ENCODE results near the gene NLGN1. TPM values are rescaled to one million over a fixed set of nuclear protein-coding genes. Genes with fewer than 3 reads are reported as not detected.

NLGN1 gene
- total and polyA plus RNA-seq, 12 donors, result 0.13 to 3.7 (median 0.84) TPM

DNA sequence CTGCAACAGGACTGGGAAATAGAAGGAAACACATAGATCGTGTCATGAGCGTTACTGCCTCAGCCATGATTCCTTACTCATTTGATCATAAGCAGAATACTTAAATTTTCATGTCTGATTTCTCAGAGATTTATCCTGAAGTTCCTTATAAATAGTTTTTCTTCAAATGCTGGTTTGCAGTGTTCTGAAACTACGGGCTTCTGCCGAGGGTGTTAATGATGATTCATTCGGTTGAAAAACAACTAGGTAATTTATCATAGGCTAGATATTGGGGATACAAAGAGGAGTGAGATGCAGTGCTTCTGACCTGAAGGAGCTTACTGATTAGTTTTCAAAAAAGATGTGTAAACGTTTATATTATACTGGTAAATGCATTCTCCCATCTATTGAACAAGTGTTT is 428.9 kb downstream of the NLGN1 start:
- intact Hi-C loops (cut with DNase I), result no loop called here
- no peak for DNase-seq
- Histone ChIP-seq H3K4me3 (no peak overlapping the region), H3K9me3 (replicated peaks in 1 of 3) (no peaks in the 10 kb centered on the region), H3K4me1 (replicated peaks in 1 of 2) (no peaks in the 10 kb centered on the region), H3K27ac (no peak overlapping the region), H3K27me3 (no peaks in the 10 kb centered on the region), H3K36me3 (replicated peaks in 1 of 2) (no peaks in the 10 kb centered on the region)
- TF ChIP-seq, protein P1, sequence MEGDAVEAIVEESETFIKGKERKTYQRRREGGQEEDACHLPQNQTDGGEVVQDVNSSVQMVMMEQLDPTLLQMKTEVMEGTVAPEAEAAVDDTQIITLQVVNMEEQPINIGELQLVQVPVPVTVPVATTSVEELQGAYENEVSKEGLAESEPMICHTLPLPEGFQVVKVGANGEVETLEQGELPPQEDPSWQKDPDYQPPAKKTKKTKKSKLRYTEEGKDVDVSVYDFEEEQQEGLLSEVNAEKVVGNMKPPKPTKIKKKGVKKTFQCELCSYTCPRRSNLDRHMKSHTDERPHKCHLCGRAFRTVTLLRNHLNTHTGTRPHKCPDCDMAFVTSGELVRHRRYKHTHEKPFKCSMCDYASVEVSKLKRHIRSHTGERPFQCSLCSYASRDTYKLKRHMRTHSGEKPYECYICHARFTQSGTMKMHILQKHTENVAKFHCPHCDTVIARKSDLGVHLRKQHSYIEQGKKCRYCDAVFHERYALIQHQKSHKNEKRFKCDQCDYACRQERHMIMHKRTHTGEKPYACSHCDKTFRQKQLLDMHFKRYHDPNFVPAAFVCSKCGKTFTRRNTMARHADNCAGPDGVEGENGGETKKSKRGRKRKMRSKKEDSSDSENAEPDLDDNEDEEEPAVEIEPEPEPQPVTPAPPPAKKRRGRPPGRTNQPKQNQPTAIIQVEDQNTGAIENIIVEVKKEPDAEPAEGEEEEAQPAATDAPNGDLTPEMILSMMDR (IDR thresholded peaks at IDR 0.05), result no peak
- no peak for TF ChIP-seq POLR2A (IDR thresholded peaks at IDR 0.05)
- 49 to 56% (median 54%) methylated on average over 6 of the region's 6 CpGs for WGBS, 4 donors

DNA sequence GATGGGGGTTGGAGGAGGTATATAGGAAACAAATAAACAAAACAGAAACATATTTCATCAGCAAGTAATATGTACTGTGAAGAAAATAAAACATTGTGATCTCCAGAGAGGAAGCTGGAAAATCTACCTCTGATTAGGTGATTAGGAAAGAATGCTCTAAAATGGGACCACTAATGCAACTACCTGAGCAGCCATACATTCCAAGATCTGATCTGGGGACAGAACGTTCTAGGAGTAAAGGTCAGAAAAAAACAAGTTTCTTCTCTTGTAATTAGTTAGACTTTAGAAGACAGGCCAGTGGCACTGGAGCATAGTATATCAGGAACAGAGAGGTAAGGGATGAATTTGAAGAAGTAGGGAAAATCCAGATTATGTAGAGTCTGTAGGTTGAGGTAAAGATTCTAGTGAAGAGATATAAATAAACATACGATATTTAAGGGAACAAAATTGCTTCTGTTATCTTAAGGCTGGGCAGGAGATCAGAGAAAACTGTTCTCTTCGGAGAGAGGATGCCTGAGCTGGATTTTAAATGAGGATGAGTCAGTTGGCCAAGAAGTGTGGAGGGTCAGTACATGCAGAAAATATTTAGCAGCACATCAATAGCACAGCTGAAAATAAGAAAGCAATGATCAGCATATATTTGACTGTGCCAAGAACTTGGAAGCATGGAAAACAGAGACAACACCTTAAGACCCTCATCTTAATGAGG is 429.5 kb downstream of the NLGN1 start:
- WGBS, 4 donors, result 21 to 33% (median 29%) methylated on average over 3 of the region's 3 CpGs
- Histone ChIP-seq H3K27me3 (no peaks in the 10 kb centered on the region), H3K27ac (no peak overlapping the region), H3K4me1 (replicated peaks in 1 of 2) (no peaks in the 10 kb centered on the region), H3K9me3 (replicated peaks in 1 of 3) (no peaks in the 10 kb centered on the region), H3K36me3 (replicated peaks in 1 of 2) (no peaks in the 10 kb centered on the region), H3K4me3 (no peak overlapping the region)
- no peak for TF ChIP-seq POLR2A (IDR thresholded peaks at IDR 0.05)
- TF ChIP-seq, protein P1 (IDR thresholded peaks at IDR 0.05), result no peak
- no peak for DNase-seq
- intact Hi-C loops (cut with DNase I), result no loop called here

DNA sequence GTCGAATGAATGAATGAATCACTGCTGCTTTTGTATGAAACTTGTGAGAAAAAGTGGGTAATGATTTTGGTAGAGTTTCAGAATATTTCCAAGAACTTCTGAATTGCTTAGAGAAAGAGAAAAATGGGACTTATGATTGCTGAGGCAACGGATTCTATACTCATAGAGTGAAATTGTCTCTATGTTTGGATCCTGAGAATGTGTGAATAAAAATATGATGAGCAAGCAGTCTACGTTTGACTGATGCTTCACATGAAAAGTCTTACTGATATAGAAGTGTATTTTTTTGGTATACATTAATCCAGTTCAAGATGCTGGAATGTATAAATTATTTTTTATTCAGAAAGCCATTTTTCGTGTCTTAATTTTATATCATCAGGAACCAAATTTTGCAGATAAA is 441.1 kb downstream of the NLGN1 start:
- no peaks in the 10 kb centered on the region for H3K36me3 ChIP-seq (replicated peaks in 1 of 2)
- 61 to 77% (median 73%) methylated on average over 4 of the region's 4 CpGs for WGBS, 4 donors

DNA sequence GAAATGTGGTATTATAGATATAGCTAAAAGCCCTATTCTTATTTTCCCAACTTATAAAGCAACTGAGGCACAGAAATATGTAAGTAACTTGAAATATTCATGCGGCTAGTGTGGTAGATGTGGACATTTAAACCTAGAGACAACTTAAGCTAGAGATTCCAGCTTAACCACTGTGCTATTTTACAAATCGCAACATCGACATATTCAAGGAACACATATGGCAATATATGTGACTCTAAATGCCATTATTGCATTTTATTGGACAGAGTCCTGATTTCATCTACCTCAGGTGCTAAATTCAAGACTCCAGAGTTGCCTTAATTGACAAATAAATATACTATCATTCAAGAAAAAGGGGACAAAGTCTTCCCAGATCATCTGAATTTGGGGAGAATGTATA is 442.3 kb downstream of the NLGN1 start:
- Histone ChIP-seq H3K4me1 (replicated peaks in 1 of 2) (no peaks in the 10 kb centered on the region), H3K27ac (no peak overlapping the region), H3K36me3 (replicated peaks in 1 of 2) (no peaks in the 10 kb centered on the region), H3K9me3 (replicated peaks in 1 of 3) (no peaks in the 10 kb centered on the region), H3K4me3 (no peak overlapping the region), H3K27me3 (no peaks in the 10 kb centered on the region)
- intact Hi-C loops (cut with DNase I), result no loop called here
- DNase-seq, result no peak
- TF ChIP-seq POLR2A (IDR thresholded peaks at IDR 0.05), result no peak
- TF ChIP-seq, protein P1 (IDR thresholded peaks at IDR 0.05), result no peak
- 60 to 77% (median 70%) methylated on average over 3 of the region's 3 CpGs for WGBS, 4 donors

More for the DNA sequence above, 441.1 kb downstream of the NLGN1 start:
- Histone ChIP-seq H3K9me3 (replicated peaks in 1 of 3) (no peaks in the 10 kb centered on the region), H3K27ac (no peak overlapping the region), H3K4me3 (no peak overlapping the region), H3K27me3 (no peaks in the 10 kb centered on the region), H3K4me1 (replicated peaks in 1 of 2) (no peaks in the 10 kb centered on the region)
- DNase-seq, result no peak
- intact Hi-C loops (cut with DNase I), result no loop called here
- no peak for TF ChIP-seq POLR2A (IDR thresholded peaks at IDR 0.05)
- TF ChIP-seq, protein P1 (IDR thresholded peaks at IDR 0.05), result no peak
